K562 (cell line): Measurements from ENCODE around the gene XPC. TPM values are rescaled to one million over a fixed set of nuclear protein-coding genes. Genes with fewer than 3 reads are reported as not detected.

ENCODE experiments used
- ATAC-seq: fragments of 200-7000 bp; cut with Tn5 transposase; 3 replicates; pipeline ENCODE4 v1.9.1; 2020; ENCODE audit warnings: moderate library complexity
- BruUV-seq: library from RNA; stranded (reverse); fragments of 400-500 nt; replicated peaks from 2 replicates; lab custom pipeline; 2021; lab: Mats Ljungman, UMichigan
- CTCF ChIA-PET: fragments of 300-600 bp; formaldehyde crosslinking; extraction: SDS; loops from one replicate; lab custom pipeline; 2021; ENCODE audit warnings: low intra/inter-chr PET ratio; lab: Yijun Ruan, JAX
- POLR2A ChIA-PET: fragments of 300-600, 350-650 bp; sonication (Branson Sonifier 250); formaldehyde crosslinking; extraction: SDS; loops from one replicate; lab custom pipeline; 2021; ENCODE audit warnings: antibody characterized with exemption, inconsistent platforms; lab: Yijun Ruan, JAX
- DNase-seq, 4 experiments: peaks; one replicate each; pipeline versions ENCODE4 v3.0.0 to v3.0.0-alpha.2; 2011 to 2018; ENCODE audit warnings: low spot score in 3 of 4, mixed read lengths in 3 of 4; ENCODE audit errors: extremely low read depth in 1 of 4
- FAIRE-seq: peaks from 2 replicates; lab custom pipeline; 2011; peaks lifted over from hg19 to GRCh38; lab: Jason Lieb, UNC
- H2AFZ ChIP-seq: 2 replicates; pipeline ENCODE4 v1.6.0; 2011; ENCODE audit warnings: low read depth, low read length, control low read depth, inconsistent platforms
- H3K27ac ChIP-seq: fragments of 200-600 bp; 3 replicates; pipeline ENCODE4 v1.8.0; 2011; ENCODE audit warnings: low read depth, mild to moderate bottlenecking, control low read depth, inconsistent platforms, low read length, moderate library complexity, mixed read lengths; ENCODE audit errors: extremely low read depth
- H3K27me3 ChIP-seq, 2 experiments: fragments of 300-600 bp in 1 of 2; 2 replicates in 1 of 2; 3 replicates in 1 of 2; pipeline versions ENCODE4 v1.6.0 to v1.8.0; 2011; ENCODE audit warnings: inconsistent platforms in 2 of 2, low read length in 2 of 2, mild to moderate bottlenecking in 1 of 2, mixed read lengths in 1 of 2, moderate library complexity in 1 of 2; ENCODE audit not compliant: control insufficient read depth in 2 of 2, insufficient read depth in 2 of 2
- H3K36me3 ChIP-seq: fragments of 300-600 bp; 3 replicates; pipeline ENCODE4 v1.8.0; 2011; ENCODE audit warnings: mild to moderate bottlenecking, low read length, inconsistent platforms; ENCODE audit not compliant: control insufficient read depth, insufficient read depth
- H3K4me1 ChIP-seq, 2 experiments: fragments of 200-600 bp in 1 of 2; replicated peaks in 1 of 2; 2 replicates in 1 of 2; 3 replicates in 1 of 2; pipeline versions ENCODE4 v1.5.1 to v1.8.0; 2011; ENCODE audit warnings: inconsistent platforms in 2 of 2, low read length in 2 of 2, mild to moderate bottlenecking in 1 of 2, mixed read lengths in 1 of 2, moderate library complexity in 1 of 2; ENCODE audit not compliant: control insufficient read depth in 2 of 2, insufficient read depth in 2 of 2
- H3K4me2 ChIP-seq: 2 replicates; pipeline ENCODE4 v1.6.1; 2011; ENCODE audit warnings: low read length, control low read depth, inconsistent platforms, mixed read lengths; ENCODE audit not compliant: insufficient read depth
- H3K4me3 ChIP-seq: fragments of 200-600 bp; sonication (generic), shearing (Covaris generic); 2 replicates; pipeline ENCODE4 v1.5.1; 2016; ENCODE audit warnings: control low read depth, inconsistent platforms
- H3K79me2 ChIP-seq: fragments of 200-600 bp; 3 replicates; pipeline ENCODE4 v1.8.0; 2011; ENCODE audit warnings: low read length, inconsistent platforms; ENCODE audit not compliant: control insufficient read depth, insufficient read depth
- H3K9ac ChIP-seq, 2 experiments: 2 replicates each; pipeline versions ENCODE4 v1.6.0 to v1.6.1; 2011; ENCODE audit warnings: low read depth in 2 of 2, low read length in 2 of 2, control low read depth in 1 of 2, inconsistent platforms in 1 of 2, mild to moderate bottlenecking in 1 of 2, mixed read lengths in 1 of 2; ENCODE audit not compliant: insufficient read depth in 1 of 2
- H3K9me1 ChIP-seq: one replicate; pipeline ENCODE4 v1.6.0; 2011; ENCODE audit warnings: inconsistent platforms, mild to moderate bottlenecking, low read length, moderate library complexity; ENCODE audit not compliant: control insufficient read depth, insufficient read depth
- H3K9me3 ChIP-seq: replicated peaks from 2 replicates; pipeline ENCODE4 v1.5.1; 2011; ENCODE audit warnings: low read depth, low read length, inconsistent platforms; ENCODE audit not compliant: control insufficient read depth, insufficient read depth
- H4K20me1 ChIP-seq: replicated peaks from 2 replicates; pipeline ENCODE4 v1.6.1; 2011; ENCODE audit warnings: low read length, inconsistent platforms, mixed read lengths; ENCODE audit not compliant: control insufficient read depth, insufficient read depth
- DDX20 ChIP-seq: fragments of 450-650 bp; IDR thresholded peaks from 2 replicates; pipeline ENCODE4 v1.6.1; 2016; ENCODE audit warnings: missing genetic modification characterization, low read depth, mild to moderate bottlenecking, missing compliant biosample characterization, moderate library complexity
- ERF ChIP-seq: fragments of 450-650 bp; formaldehyde crosslinking; IDR thresholded peaks from 2 replicates; pipeline ENCODE4 v1.4.0; 2020; ENCODE audit warnings: mild to moderate bottlenecking, mixed read lengths
- FOXJ2 ChIP-seq: fragments of 200-800 bp; sonication (Bioruptor generic); IDR thresholded peaks from 2 replicates; pipeline ENCODE4 v1.6.1; 2016; ENCODE audit warnings: missing genetic modification characterization, missing compliant biosample characterization
- HINFP ChIP-seq: fragments of 450-650 bp; conservative IDR thresholded peaks from 2 replicates; pipeline ENCODE4 v1.6.1; 2016; ENCODE audit warnings: missing genetic modification characterization, low read depth, mild to moderate bottlenecking, control low read depth, missing compliant biosample characterization
- NFE2L1 ChIP-seq: fragments of 450-650 bp; IDR thresholded peaks from 2 replicates; pipeline ENCODE4 v1.6.1; 2016; ENCODE audit warnings: missing genetic modification characterization, low read depth, mild to moderate bottlenecking, missing compliant biosample characterization, moderate library complexity, borderline replicate concordance
- NR2C1 ChIP-seq, 2 experiments: fragments of 450-650 bp; IDR thresholded peaks; 2 replicates each; pipeline ENCODE4 v1.6.1; 2017; ENCODE audit warnings: mild to moderate bottlenecking in 2 of 2, antibody characterized with exemption in 1 of 2, inconsistent platforms in 1 of 2, missing compliant biosample characterization in 1 of 2, missing genetic modification characterization in 1 of 2
- SNRNP70 ChIP-seq: fragments of 200-400 bp; formaldehyde crosslinking; optimal IDR thresholded peaks from 2 replicates; pipeline ENCODE3; 2017; ENCODE audit warnings: low read depth, low read length
- ZBTB49 ChIP-seq: sonication (generic); formaldehyde crosslinking; IDR thresholded peaks from 2 replicates; pipeline ENCODE4 v1.8.0; 2022; ENCODE audit warnings: missing genetic modification reagents, mild to moderate bottlenecking, borderline replicate concordance
- ZBTB5 ChIP-seq: fragments of 450-650 bp; IDR thresholded peaks from 2 replicates; pipeline ENCODE4 v1.6.1; 2017; ENCODE audit warnings: antibody characterized with exemption
- ZBTB9 ChIP-seq: fragments of 450-650 bp; formaldehyde crosslinking; IDR thresholded peaks from 2 replicates; pipeline ENCODE4 v1.4.0; 2020; ENCODE audit warnings: mild to moderate bottlenecking, moderate library complexity
- ZKSCAN1 ChIP-seq: fragments of 150-350 bp; IDR thresholded peaks from 2 replicates; pipeline ENCODE4 v1.6.1; 2016; ENCODE audit warnings: low read depth, low read length
- ZNF239 ChIP-seq: fragments of 250-450 bp; sonication (Bioruptor Pico); IDR thresholded peaks from 2 replicates; pipeline ENCODE4 v1.4.0; 2020; ENCODE audit warnings: mild to moderate bottlenecking
- WGBS: fragments of 100-300 bp; shearing (Covaris generic); methylation state at CpG from one replicate; pipeline ENCODE4 v1.1.6; 2016; ENCODE audit warnings: low coverage, mixed read lengths; ENCODE audit not compliant: insufficient coverage; ENCODE audit errors: missing lambda C conversion rate; 5-methylcytosine and 5-hydroxymethylcytosine counted together
- in situ Hi-C: fragments of 300-500 bp; cut with MboI; formaldehyde crosslinking; loops from 4 replicates; pipeline ENCODE4 v1.15.0; 2018; ENCODE audit warnings: inconsistent platforms, mixed read lengths
- intact Hi-C: fragments of 100-400 bp; cut with micrococcal nuclease; formaldehyde crosslinking; loops from 2 replicates; pipeline ENCODE4 v1.14.2; 2022
- polyA plus RNA-seq, 8 experiments: library from polyadenylated mRNA; depleted of rRNA in 4 of 8; stranded (reverse) in 5 of 8; unstranded in 3 of 8; fragments of >200 nt; fragmentation: Nextera tagmentation in 2 of 8; fragmentation: Illumina TruSeq in 1 of 8; extraction: Ambion mirVana in 2 of 8; extraction: Trizol in 1 of 8; gene quantifications; 2 replicates each; pipeline versions ENCODE4 v1.2.1 to v1.2.3, GENCODE V29; 2011 to 2014; ENCODE audit warnings: inconsistent platforms in 1 of 8, missing spikeins in 1 of 8
- total RNA-seq, 7 experiments: library from RNA; depleted of rRNA in 6 of 7; stranded (reverse); fragments of >200 nt in 6 of 7; fragmentation: Illumina TruSeq in 2 of 7; extraction: Trizol in 2 of 7; gene quantifications; 2 replicates each; pipeline versions ENCODE4 v1.2.1 to v1.2.3, GENCODE V29; 2011 to 2021; ENCODE audit warnings: low replicate concordance in 1 of 7

XPC gene
- total and polyA plus RNA-seq, 9 of the 15 experiments (the other 6 are each of a cell fraction or from before 2014, with no cell fraction given), result 3.8 to 54.7 (median 41.3) TPM

GRCh38 chr3:14119651-14120050 is 58.8 kb downstream of the XPC start:
- Histone ChIP-seq H4K20me1 (no peaks in the 10 kb centered on the region), H3K79me2 (peaks cover 75% of the 10 kb centered on the region), H2AFZ (no peak overlapping the region), H3K9ac (no peak overlapping the region), H3K9me3 (peaks cover 33% of the 10 kb centered on the region), H3K4me2 (no peak overlapping the region), H3K4me1 (peaks cover 17 to 29% of the 10 kb centered on the region in 2 experiments; a peak in 4 of 5 replicates), H3K36me3 (peaks cover 80% of the 10 kb centered on the region), H3K27me3 (no peaks in the 10 kb centered on the region), H3K4me3 (no peak overlapping the region), H3K9me1 (no peaks in the 10 kb centered on the region), H3K27ac (no peak overlapping the region)
- ATAC-seq (no peak), DNase-seq (peak in 1 of 4 experiments; percentile 3), FAIRE-seq (no peak)
- in situ Hi-C loops (loop anchor here (5.0 kb wide), 1 partner anchor 222 kb away; no protein-coding TSS in a partner anchor), intact Hi-C loops (loop anchor here (10.0 kb wide), 1 partner anchor 465 kb away; no protein-coding TSS in a partner anchor)
- POLR2A ChIA-PET, result interaction anchor here (0.6 to 1.1 kb wide), 3 partner anchors 24 to 113 kb away, joined by 3 read pairs; partner anchors contain the start of genes LSM3 and XPC
- CTCF ChIA-PET, result no interaction called here
- 83% methylated on average over 2 of the region's 2 CpGs for WGBS
- no TSS peak for BruUV-seq
- no peak for TF ChIP-seq ZBTB9 (CRISPR knock-in tag)
- TF ChIP-seq ERF (CRISPR knock-in tag), result no peak
- no peak for TF ChIP-seq DDX20 (tag)
- no peak for TF ChIP-seq ZBTB5
- TF ChIP-seq ZKSCAN1, result no peak
- no peak for TF ChIP-seq ZNF239
- no peak for TF ChIP-seq NR2C1 (IDR thresholded peaks at IDR 0.05)
- TF ChIP-seq NR2C1 (tag; IDR thresholded peaks at IDR 0.05), result no peak
- no peak for TF ChIP-seq SNRNP70
- no peak for TF ChIP-seq ZBTB49 (CRISPR knock-in tag)
- TF ChIP-seq HINFP (tag), result no peak
- no peak for TF ChIP-seq NFE2L1 (tag)
- TF ChIP-seq FOXJ2, result no peak
